GM18505 (cell line): Measurements from ENCODE around the gene DNMT3A.
A peak's percentile ranks its signal among the peaks of the same experiment; 100 is the strongest.

Source experiments
- ATAC-seq: cut with Tn5 transposase; IDR thresholded peaks from one replicate; pipeline ENCODE4 v1.9.1; 2021; ENCODE audit not compliant: unreplicated experiment
- POLR2A ChIP-seq: IDR thresholded peaks from 4 replicates; pipeline ENCODE4 v1.6.1; 2011; ENCODE audit warnings: borderline replicate concordance; ENCODE audit not compliant: insufficient read depth, insufficient read length; ENCODE audit errors: extremely low read depth

Gene DNMT3A

DNA sequence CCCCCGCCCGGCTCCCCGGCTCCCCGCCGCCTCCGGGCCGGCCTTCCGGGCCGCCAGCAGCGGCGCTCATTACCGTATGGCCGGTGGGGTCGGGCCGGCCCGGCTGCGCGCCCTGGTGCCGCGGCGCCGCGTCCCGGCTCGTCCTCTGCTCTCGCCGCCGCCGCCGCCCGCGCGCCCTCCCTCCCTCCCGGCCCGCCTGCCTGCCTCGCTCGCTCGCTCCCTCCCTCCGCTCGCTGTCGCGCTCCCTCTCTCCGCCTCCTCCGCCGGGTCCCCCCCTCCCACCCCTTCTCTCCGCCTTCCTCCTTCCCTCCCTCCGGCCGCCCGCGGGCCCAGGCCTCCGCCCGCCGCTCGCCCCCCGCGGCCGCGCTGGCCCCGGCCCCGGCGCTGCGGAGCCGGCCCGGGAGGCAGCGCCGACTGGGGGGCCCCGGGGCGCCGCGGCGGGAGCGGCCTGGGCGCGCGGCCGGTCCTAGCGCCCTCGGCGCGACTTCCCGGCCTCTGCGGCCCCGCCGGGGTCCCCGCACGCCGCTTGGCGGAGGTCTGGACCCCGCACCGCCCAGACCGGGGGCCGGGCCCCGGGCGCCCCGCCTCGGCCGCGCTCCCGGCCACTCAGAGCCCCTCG lies at the start of gene DNMT3A:
TSS of gene DNMT3A (minus strand) at position 173 of the 619 bp plus-strand sequence. CDS start 27,941 bp downstream, outside the sequence.
- peak; percentile 32 for ATAC-seq

DNA sequence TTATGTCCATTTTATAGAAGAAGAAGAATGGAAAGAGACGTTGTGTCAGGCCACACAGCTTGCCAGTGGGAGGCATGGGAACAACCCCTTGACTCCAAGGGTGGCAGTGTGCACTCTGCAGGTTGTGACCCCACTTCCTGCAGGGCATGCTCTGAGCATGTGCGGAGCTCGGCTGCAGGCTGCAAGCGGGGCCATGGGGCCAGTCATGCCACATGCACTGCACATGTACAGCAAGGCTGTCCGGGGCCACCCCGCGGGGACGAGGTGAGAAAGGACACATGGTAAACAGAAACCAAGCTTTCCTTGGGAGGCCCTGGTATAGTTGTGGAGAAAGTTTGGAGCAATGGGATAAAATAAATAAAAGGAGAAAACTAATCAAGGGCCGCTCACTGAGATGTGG lies 47.4 kb upstream of the DNMT3A start:
- no peak for TF ChIP-seq POLR2A
- no peak for ATAC-seq

More for the DNA sequence above, at the start of gene DNMT3A:
- no peak for TF ChIP-seq POLR2A

DNA sequence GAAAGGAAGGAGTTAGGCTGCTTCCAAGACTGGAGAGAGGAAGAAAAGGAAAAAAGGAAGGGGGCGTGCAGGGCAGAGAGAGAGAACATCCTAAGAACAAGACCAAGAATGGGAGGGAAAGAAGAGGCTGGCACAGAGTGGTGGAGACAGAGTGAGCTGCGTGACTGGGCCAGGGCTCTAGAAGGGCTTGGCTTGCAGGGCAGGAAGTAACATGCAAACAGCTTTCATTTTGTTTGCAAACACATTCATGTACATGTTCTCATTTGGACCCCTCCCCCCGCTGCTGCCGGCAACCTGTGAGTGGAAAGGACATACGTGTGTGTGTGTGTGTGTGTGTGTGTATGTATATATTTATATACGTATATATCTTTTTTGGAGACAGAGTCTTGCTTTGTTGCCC lies 46.8 kb upstream of the DNMT3A start:
- TF ChIP-seq POLR2A = peak; percentile 50

DNA sequence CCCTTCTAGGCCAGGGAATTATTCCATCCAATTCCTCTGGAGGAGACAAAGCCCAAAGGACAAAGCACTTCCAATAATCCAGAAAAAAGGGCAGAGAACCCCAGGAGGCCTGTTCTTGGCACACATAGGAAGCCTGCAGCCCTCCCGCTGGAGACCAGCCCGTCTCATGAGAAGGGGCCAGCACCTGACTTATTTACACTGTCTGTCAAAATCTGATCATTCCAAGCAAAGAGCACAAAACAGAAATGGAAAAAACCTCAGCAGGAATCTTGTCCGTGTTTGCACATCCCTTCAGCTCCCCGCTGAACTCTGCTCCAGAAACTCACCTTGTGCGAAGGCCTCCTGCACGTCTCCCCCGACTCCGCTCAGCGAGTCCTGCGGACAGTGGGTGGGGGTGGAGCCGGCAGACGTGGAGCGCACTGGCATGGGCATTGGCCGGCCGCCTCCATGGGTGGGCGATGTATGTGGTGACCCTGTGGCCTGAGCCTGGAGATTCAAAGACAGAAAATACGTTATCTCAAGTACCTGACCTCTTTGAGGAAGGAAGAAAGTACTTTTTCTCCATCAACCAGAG lies 46.2 kb upstream of the DNMT3A start:
- no peak for TF ChIP-seq POLR2A
- no peak for ATAC-seq

More for the DNA sequence above, 46.8 kb upstream of the DNMT3A start:
- no peak for ATAC-seq

DNA sequence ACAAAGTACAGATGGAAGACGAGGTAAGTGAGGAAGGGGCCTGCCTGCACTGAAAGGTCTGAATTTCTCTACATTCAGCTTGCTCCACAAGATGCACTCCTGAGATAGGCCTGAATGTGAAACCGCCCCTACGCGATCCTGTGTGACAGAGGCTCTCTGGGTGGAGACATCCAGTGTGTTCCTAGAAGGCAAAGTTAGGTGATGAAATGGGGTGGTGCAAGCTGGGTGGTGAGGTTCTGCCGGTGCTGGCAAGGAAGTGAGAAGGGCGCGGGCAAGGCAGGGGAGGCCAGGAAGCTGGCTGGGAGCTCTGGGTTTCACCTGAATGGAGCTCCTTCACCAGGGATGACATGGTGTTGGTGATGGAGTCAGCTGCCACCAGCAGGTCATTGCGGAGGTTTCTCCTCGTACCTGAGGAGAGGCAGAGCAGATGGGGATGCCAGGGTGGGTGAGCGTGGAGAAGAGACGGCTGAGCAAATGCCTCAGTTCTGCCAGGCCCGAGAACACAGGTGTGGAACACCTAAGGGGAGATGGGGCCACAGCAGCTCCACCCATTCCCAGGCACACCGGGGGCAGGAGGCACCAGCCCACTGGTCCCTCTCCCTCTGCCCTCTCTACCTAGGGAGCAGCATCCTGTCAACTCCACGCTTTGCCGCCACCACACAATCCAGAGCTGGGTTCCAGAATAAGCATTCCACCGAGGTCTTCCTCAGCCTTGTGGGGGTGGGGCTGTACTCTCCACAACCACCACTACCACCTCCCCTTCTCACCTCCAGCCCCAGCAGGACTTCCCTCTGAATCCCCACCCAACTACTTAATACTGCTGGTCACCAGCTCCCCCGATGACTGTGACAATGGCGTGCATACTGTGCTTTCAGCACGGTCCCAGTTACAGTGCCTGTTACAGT lies 45.5 kb upstream of the DNMT3A start:
- no peak for TF ChIP-seq POLR2A
- no peak for ATAC-seq

DNA sequence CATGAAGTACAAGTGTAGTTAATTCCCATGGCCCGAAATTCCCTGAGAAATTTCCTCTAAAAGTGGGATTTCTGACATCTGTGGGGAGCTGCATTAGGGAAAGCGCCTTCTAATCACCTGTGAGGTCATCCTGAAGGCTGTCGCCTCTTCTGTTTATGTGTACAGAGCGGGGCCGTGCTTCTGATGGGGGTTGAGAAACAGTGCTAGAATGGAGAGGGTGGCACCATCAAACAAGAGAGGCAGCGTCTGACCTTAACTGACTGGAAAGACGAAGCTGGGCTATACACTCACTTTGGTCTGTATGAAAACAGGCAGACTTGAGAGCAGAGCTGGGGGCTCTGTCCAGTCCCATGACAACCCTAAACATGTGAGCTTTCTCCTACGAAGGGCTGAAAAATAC lies 44.2 kb upstream of the DNMT3A start:
- ATAC-seq = no peak
- TF ChIP-seq POLR2A = no peak

DNA sequence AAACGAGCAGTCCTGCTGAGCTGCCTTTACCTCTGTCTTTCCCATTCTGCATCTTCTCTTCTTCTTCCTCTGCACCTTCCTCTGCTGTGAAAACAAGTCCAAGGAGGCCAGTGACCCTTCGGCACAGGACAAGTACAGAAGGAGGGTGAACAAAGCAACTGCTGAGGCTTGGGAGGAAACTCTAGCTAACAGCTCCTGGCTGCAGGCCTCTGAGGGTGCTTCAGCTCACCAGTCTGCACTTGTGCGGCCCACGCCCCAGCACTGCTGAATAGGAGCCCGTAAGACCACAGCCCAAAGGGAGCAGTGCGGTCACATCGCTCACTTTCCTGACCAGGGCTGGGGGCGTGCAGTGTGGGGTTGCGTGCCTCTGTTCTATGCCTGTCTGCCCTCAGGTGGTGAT lies 42.1 kb upstream of the DNMT3A start:
- TF ChIP-seq POLR2A = no peak
- ATAC-seq = no peak

DNA sequence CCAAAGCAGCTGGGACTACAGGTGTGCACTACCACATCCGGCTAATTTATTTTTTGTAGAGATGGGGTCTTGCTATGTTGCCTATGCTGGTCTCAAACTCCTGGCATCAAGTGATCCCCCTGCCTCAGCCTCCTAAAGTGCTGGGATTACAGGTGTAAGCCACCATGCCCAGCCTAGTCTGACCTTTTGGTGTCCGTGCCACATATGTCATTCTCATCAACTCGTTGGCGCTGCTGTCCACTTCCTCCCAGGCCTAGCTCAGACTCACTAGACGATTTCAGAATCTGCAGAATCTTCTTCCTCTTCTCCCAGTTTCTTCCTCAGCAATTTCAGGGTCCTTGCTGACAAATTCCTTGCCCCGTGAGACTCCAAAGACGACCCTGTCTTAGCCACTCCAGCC lies 39.8 kb upstream of the DNMT3A start:
- no peak for TF ChIP-seq POLR2A
- no peak for ATAC-seq

DNA sequence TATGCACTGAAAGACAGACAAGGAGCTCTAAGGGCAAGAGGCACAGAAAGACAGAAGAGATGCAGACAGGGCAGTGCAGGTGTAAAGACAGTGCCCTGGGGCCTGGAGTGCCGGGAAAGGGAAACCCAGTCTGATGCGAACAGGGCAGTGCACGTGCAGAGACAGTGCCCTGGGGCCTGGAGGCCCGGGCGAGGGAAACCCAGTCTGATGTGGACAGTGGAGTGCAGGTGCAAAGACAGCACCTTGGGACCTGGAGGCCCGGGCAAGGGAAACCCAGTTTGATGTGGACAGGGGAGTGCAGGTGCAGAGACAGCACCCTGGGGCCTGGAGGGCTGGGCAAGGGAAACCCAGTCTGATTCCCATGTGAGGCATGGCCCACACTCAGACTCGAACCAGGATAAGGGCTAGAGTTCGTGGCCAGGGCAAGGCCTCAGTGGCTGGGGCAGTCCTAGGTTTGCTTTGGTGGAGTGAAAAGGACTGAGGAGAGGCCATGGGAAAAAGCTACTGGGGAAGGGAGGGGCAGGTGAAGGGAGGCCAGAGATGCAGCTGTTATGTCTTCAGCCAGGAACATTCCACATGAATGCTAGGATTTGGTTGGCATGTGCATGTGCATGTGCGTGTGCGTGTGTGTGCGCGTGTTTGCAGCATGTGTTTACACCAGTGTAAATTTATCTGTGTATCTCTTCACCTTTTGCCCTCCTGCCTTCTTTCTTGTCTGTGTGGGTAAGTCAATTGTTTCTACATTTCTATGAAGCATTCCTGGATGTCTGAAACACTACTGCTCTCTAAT lies 39.1 kb upstream of the DNMT3A start:
- no peak for ATAC-seq
- no peak for TF ChIP-seq POLR2A

DNA sequence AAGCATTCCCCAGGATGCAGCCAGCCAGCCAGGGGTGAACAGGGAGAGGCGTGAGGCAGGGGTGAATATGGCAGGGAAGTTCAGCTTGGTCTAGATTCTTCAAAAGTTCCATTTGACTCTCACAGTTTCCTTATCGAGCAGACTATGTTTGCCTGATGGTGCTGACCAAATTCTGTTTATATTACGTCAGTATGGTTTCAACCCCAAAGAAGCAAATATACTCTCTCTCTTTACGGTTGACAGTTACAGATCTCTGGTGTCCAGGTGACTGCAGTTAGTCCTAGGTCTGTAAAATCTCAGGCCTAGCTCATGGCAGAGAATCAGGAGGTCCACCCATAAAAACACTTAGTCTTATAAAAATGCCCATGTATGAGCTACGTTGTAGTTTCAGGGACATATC lies 38.3 kb upstream of the DNMT3A start:
- ATAC-seq = no peak
- TF ChIP-seq POLR2A = no peak

DNA sequence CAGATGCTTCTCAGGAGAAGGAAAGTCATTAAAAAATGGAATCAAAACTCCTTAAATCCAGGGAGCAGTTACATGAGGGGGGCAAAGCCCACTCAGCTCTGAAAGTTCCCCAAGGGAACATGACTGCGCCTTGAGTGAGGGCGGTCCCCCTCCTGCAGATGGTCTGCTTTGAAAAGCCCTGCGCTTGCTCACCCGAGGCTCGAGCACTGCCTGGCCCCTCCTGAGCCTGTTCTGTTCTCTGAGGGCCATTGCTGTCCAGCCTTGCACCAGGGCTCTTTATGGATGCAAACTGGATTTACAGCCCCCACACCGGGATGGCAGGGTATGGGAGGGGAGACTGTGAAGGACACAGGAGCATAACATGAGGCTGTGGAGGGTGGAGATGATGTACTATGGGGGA lies 37.8 kb upstream of the DNMT3A start:
- no peak for ATAC-seq
- no peak for TF ChIP-seq POLR2A

DNA sequence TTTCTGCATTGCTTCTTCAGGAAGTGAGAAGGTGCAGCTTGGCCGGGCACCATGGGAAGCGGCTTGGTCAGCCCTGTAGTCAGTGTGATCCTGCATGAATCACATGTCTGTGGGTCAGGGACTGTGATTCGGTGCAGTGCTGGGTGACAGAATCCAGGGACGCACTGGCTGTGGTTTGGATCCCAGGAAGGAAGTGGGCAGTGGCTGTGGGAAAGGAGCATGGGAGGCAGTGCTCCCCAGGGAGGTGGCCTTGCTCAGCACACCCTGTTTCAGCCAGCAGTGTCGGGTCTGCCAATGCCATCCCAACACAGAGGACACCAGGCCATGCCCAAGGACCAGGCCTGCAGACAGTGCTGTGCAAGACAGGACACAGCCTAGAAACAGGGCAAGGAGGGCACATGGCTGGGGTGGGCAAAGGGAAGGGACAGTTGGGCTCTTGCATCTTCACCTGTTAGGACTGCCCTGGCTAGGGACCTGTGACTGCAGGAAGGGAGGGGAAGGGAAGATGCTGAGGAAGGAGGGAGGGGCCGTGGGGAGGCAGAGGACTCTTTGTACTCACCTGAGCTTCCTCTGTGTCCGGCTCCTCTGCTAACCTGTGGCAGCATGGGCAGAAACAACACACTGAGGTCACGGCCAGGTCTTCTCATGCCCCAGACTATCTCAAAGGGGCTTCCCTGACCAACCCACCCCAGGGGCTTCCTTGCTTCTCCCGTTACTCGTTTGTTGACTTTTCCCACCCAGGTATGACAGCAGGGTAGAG lies 37.2 kb upstream of the DNMT3A start:
- ATAC-seq = no peak
- TF ChIP-seq POLR2A = no peak
